Mesenchymal stem cell (in vitro differentiated cells and primary cell): ENCODE results near the gene NYAP2.

ENCODE experiments used
- DNase-seq: peaks from one replicate; pipeline ENCODE4 v3.0.0-alpha.2; 2013
- H2AFZ ChIP-seq: one replicate; pipeline ENCODE4 v1.6.1; 2013; ENCODE audit warnings: low read depth, mild to moderate bottlenecking, control low read depth, inconsistent platforms, low read length, moderate library complexity
- H2AK5ac ChIP-seq: 2 replicates; pipeline ENCODE4 v1.6.1; 2013; ENCODE audit warnings: low read length, moderate library complexity, mild to moderate bottlenecking, inconsistent platforms; ENCODE audit not compliant: severe bottlenecking
- H2BK120ac ChIP-seq: one replicate; pipeline ENCODE4 v1.6.1; 2013; ENCODE audit warnings: low read depth, mild to moderate bottlenecking, inconsistent platforms, low read length, moderate library complexity
- H2BK12ac ChIP-seq, 2 experiments: one replicate each; pipeline ENCODE4 v1.6.1; 2013; ENCODE audit warnings: inconsistent platforms in 2 of 2, low read length in 2 of 2, mild to moderate bottlenecking in 2 of 2, moderate library complexity in 2 of 2, control low read depth in 1 of 2
- H2BK15ac ChIP-seq: one replicate; pipeline ENCODE4 v1.6.1; 2013; ENCODE audit warnings: mild to moderate bottlenecking, low read depth, inconsistent platforms; ENCODE audit not compliant: poor library complexity, severe bottlenecking
- H2BK5ac ChIP-seq: 2 replicates; pipeline ENCODE4 v1.6.1; 2013; ENCODE audit warnings: low read depth, mild to moderate bottlenecking, low read length, control low read depth, inconsistent platforms; ENCODE audit not compliant: poor library complexity, severe bottlenecking
- H3K14ac ChIP-seq, 2 experiments: one replicate each; pipeline ENCODE4 v1.6.1; 2013; ENCODE audit warnings: inconsistent platforms in 2 of 2, low read length in 2 of 2, control low read depth in 1 of 2, mild to moderate bottlenecking in 1 of 2, moderate library complexity in 1 of 2
- H3K18ac ChIP-seq, 2 experiments: one replicate each; pipeline ENCODE4 v1.6.1; 2013; ENCODE audit warnings: inconsistent platforms in 2 of 2, low read length in 2 of 2, control low read depth in 1 of 2, low read depth in 1 of 2, mild to moderate bottlenecking in 1 of 2
- H3K23ac ChIP-seq, 2 experiments: one replicate each; pipeline ENCODE4 v1.6.1; 2013; ENCODE audit warnings: inconsistent platforms in 2 of 2, low read length in 2 of 2, mild to moderate bottlenecking in 2 of 2, moderate library complexity in 2 of 2, control low read depth in 1 of 2
- H3K27ac ChIP-seq: 2 replicates; pipeline ENCODE4 v1.5.1; 2013; ENCODE audit warnings: mild to moderate bottlenecking, moderate library complexity, low read length, control low read depth, inconsistent platforms; ENCODE audit not compliant: poor library complexity, severe bottlenecking
- H3K27me3 ChIP-seq, 2 experiments: 2 replicates each; pipeline versions ENCODE4 v1.6.1 to v1.7.0; 2013; ENCODE audit warnings: low read length in 2 of 2, mild to moderate bottlenecking in 2 of 2, moderate library complexity in 2 of 2, control low read depth in 1 of 2, inconsistent platforms in 1 of 2; ENCODE audit not compliant: control insufficient read depth in 1 of 2, insufficient read depth in 1 of 2
- H3K36me3 ChIP-seq, 2 experiments: 2 replicates each; pipeline versions ENCODE4 v1.6.1 to v1.7.0; 2013; ENCODE audit warnings: low read length in 2 of 2, control low read depth in 1 of 2, inconsistent platforms in 1 of 2, low read depth in 1 of 2, mild to moderate bottlenecking in 1 of 2; ENCODE audit not compliant: insufficient read depth in 2 of 2, control insufficient read depth in 1 of 2
- H3K4ac ChIP-seq, 2 experiments: one replicate each; pipeline ENCODE4 v1.6.1; 2013; ENCODE audit warnings: inconsistent platforms in 2 of 2, low read length in 2 of 2, mild to moderate bottlenecking in 2 of 2, moderate library complexity in 2 of 2, control low read depth in 1 of 2, low read depth in 1 of 2
- H3K4me1 ChIP-seq: 2 replicates; pipeline ENCODE4 v1.6.1; 2013; ENCODE audit warnings: low read depth, low read length, control low read depth; ENCODE audit not compliant: control insufficient read depth, insufficient read depth
- H3K4me2 ChIP-seq: 2 replicates; pipeline ENCODE4 v1.6.1; 2013; ENCODE audit warnings: low read length, mild to moderate bottlenecking, inconsistent platforms; ENCODE audit not compliant: poor library complexity, severe bottlenecking
- H3K4me3 ChIP-seq, 2 experiments: 2 replicates each; pipeline versions ENCODE4 v1.5.1 to v1.7.0; 2013; ENCODE audit warnings: low read length in 2 of 2, mild to moderate bottlenecking in 2 of 2, control low read depth in 1 of 2, low read depth in 1 of 2; ENCODE audit not compliant: insufficient read depth in 1 of 2
- H3K79me1 ChIP-seq: replicated peaks from 2 replicates; pipeline ENCODE4 v1.6.1; 2013; ENCODE audit warnings: mild to moderate bottlenecking, control low read depth, low read length, inconsistent platforms; ENCODE audit not compliant: poor library complexity, severe bottlenecking
- H3K9ac ChIP-seq: 2 replicates; pipeline ENCODE4 v1.7.0; 2013; ENCODE audit warnings: mild to moderate bottlenecking, low read length, moderate library complexity
- H3K9me3 ChIP-seq: 2 replicates; pipeline ENCODE4 v1.7.0; 2013; ENCODE audit warnings: mild to moderate bottlenecking, low read length; ENCODE audit not compliant: control insufficient read depth
- H4K8ac ChIP-seq: one replicate; pipeline ENCODE4 v1.6.1; 2013; ENCODE audit warnings: inconsistent platforms, mild to moderate bottlenecking, low read length, moderate library complexity
- H4K91ac ChIP-seq: one replicate; pipeline ENCODE4 v1.6.1; 2013; ENCODE audit warnings: mild to moderate bottlenecking, low read length, inconsistent platforms
- WGBS: methylation state at CpG from one replicate; pipeline ENCODE4 v1.1.7; 2013; ENCODE audit warnings: mixed read lengths; 5-methylcytosine and 5-hydroxymethylcytosine counted together

The NYAP2 gene

DNA sequence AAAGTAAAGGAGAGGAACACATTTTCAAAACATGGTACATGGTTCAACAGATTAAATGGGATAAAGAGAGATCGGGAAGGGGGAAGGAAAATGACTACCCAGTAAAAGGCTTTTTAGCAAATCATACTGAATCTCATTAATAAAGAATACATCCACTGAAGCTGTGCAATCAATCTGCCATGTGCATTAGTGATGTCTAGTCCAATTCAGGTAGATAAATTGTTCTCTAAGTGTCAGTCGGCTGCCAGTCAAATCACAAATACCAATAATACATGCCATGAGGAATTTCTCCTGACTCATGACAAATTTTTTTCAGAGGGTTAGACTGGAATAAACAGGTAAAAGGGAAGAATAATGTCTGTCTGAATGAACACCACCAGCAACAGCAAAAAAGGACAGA lies 22.6 kb downstream of the NYAP2 start:
- H3K4me1 ChIP-seq, result no peaks in the 10 kb centered on the region
- H3K36me3 ChIP-seq, result no peaks in the 10 kb centered on the region
- H3K9ac ChIP-seq, result no peak overlapping the region
- no peak overlapping the region for H3K27ac ChIP-seq
- H3K27me3 ChIP-seq, result no peaks in the 10 kb centered on the region
- H3K4me3 ChIP-seq, result no peak overlapping the region
- H2BK5ac ChIP-seq, result no peak overlapping the region
- H3K23ac ChIP-seq, result no peak overlapping the region
- DNase-seq, result no peak
- H3K14ac ChIP-seq, result no peak overlapping the region
- H3K9me3 ChIP-seq, result no peaks in the 10 kb centered on the region
- no peak overlapping the region for H3K4me2 ChIP-seq
- H2BK12ac ChIP-seq, result no peak overlapping the region
- no peaks in the 10 kb centered on the region for H3K79me1 ChIP-seq
- no peak overlapping the region for H2BK120ac ChIP-seq
- no peak overlapping the region for H3K4ac ChIP-seq
- no peak overlapping the region for H3K18ac ChIP-seq
- no peak overlapping the region for H4K8ac ChIP-seq
- no peak overlapping the region for H4K91ac ChIP-seq
- whole genome bisulfite sequencing, result no CpG with 5 or more reads among the region's 2 CpGs
- H2AK5ac ChIP-seq, result no peak overlapping the region
- no peak overlapping the region for H2BK15ac ChIP-seq
- no peak overlapping the region for H2AFZ ChIP-seq

DNA sequence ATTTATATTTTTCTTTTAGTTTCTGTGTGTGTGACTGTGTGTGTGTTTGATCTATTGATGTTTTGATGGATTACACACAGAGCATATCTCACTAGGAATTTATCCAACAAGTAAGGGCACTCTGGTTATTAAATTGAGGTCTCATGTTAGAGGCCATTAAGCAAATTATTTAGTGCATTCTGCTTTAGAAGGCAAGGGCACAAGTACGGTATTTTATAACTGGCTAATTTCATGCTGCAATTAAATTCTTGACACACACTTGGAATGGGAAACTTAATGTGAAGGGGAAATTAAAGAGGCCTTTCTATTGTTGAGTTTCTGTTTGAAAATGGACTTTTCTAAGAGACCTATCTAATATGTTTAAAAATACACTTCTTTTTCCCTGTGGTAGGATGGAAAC lies 25.8 kb downstream of the NYAP2 start:
- Histone ChIP-seq H3K4me1 (no peaks in the 10 kb centered on the region), H4K8ac (no peak overlapping the region), H2AK5ac (no peak overlapping the region), H2AFZ (no peak overlapping the region), H2BK15ac (no peak overlapping the region), H3K36me3 (no peaks in the 10 kb centered on the region), H3K4me2 (no peak overlapping the region), H2BK5ac (no peak overlapping the region), H3K4me3 (no peak overlapping the region), H3K4ac (no peak overlapping the region), H3K14ac (no peak overlapping the region), H3K9ac (no peak overlapping the region), H3K27me3 (no peaks in the 10 kb centered on the region), H3K23ac (no peak overlapping the region), H3K79me1 (no peaks in the 10 kb centered on the region), H2BK120ac (no peak overlapping the region), H3K27ac (no peak overlapping the region), H3K9me3 (no peaks in the 10 kb centered on the region), H4K91ac (no peak overlapping the region), H3K18ac (no peak overlapping the region), H2BK12ac (no peak overlapping the region)
- DNase-seq, result no peak
- 92% methylated on average over 1 of the region's 1 CpG for WGBS

DNA sequence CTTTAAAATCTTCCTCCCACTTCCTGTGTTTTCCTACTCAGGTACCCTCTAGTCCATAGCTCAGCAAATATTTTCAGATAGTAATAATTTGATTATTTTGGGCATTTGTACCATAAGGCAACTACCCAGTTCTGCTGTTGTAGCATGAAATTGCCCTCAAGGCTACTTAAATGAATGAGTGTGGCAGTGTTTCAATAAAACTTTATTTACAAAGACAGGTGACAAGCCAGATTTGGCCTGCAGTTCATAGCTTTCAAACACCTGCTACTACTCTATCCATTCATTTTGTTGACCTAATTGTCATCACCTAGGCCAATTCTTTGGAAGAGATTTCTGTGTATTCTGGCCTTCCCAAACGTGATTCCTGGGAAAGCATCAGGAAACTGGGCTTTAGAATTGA lies 28.9 kb downstream of the NYAP2 start:
- no peaks in the 10 kb centered on the region for H3K27me3 ChIP-seq
- H3K36me3 ChIP-seq, result no peaks in the 10 kb centered on the region
- no peak overlapping the region for H2BK15ac ChIP-seq
- DNase-seq, result no peak
- no peak overlapping the region for H2BK120ac ChIP-seq
- H3K4me3 ChIP-seq, result no peak overlapping the region
- no peaks in the 10 kb centered on the region for H3K9me3 ChIP-seq
- no peak overlapping the region for H3K14ac ChIP-seq
- H3K4me2 ChIP-seq, result no peak overlapping the region
- H2AK5ac ChIP-seq, result no peak overlapping the region
- H3K79me1 ChIP-seq, result no peaks in the 10 kb centered on the region
- no peak overlapping the region for H3K18ac ChIP-seq
- no peak overlapping the region for H2AFZ ChIP-seq
- H4K91ac ChIP-seq, result no peak overlapping the region
- H3K4me1 ChIP-seq, result no peaks in the 10 kb centered on the region
- WGBS, result no CpG with 5 or more reads among the region's 1 CpG
- H3K4ac ChIP-seq, result no peak overlapping the region
- H2BK12ac ChIP-seq, result no peak overlapping the region
- H4K8ac ChIP-seq, result no peak overlapping the region
- no peak overlapping the region for H3K9ac ChIP-seq
- H3K27ac ChIP-seq, result no peak overlapping the region
- H2BK5ac ChIP-seq, result no peak overlapping the region
- H3K23ac ChIP-seq, result no peak overlapping the region

DNA sequence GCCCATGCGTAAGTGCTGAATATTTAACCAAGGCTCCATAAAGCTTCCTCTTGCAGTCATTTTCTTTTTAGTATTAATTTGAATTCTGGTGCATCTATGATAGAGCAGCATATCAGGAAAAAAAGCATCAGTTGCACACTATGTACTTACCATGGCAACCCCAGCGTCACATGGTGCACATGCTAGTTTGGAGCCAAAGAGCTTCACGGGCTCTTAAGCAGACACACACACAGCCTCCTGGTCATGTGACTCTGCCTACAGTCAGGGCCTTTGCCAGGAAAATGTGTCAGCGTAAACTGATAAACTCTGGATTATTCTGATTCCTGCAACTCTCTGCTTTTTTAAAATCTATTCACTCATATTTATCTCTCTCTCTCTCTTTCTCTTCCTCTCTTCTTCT lies 30.2 kb downstream of the NYAP2 start:
- H3K9me3 ChIP-seq, result no peaks in the 10 kb centered on the region
- no peak overlapping the region for H2BK120ac ChIP-seq
- H3K23ac ChIP-seq, result no peak overlapping the region
- no peaks in the 10 kb centered on the region for H3K4me1 ChIP-seq
- 79% methylated on average over 3 of the region's 4 CpGs for WGBS
- DNase-seq, result peak; percentile 10
- no peak overlapping the region for H2AK5ac ChIP-seq
- H3K14ac ChIP-seq, result no peak overlapping the region
- no peak overlapping the region for H4K91ac ChIP-seq
- no peaks in the 10 kb centered on the region for H3K36me3 ChIP-seq
- H3K18ac ChIP-seq, result no peak overlapping the region
- H3K27ac ChIP-seq, result no peak overlapping the region
- no peak overlapping the region for H2BK15ac ChIP-seq
- no peak overlapping the region for H4K8ac ChIP-seq
- no peak overlapping the region for H2BK12ac ChIP-seq
- H3K9ac ChIP-seq, result peak overlapping the region; percentile 58
- H3K79me1 ChIP-seq, result no peaks in the 10 kb centered on the region
- no peaks in the 10 kb centered on the region for H3K27me3 ChIP-seq
- no peak overlapping the region for H3K4me2 ChIP-seq
- H2AFZ ChIP-seq, result no peak overlapping the region
- no peak overlapping the region for H3K4ac ChIP-seq
- no peak overlapping the region for H2BK5ac ChIP-seq
- H3K4me3 ChIP-seq, result no peak overlapping the region
